GM18499 (cell line): ENCODE measurements around the gene IGFL2.
"Not testable (repeated sequence)": the region's sequence is repeated elsewhere in the genome, so short reads cannot be mapped to it uniquely, and the experiment has no call there.

Experiments used
- ATAC-seq: cut with Tn5 transposase; IDR thresholded peaks from one replicate; pipeline ENCODE4 v1.9.1; 2021; ENCODE audit warnings: moderate number of reproducible peaks; ENCODE audit not compliant: insufficient read depth, unreplicated experiment

The IGFL2 gene

GRCh38 chr19:46137915-46138473 lies 10.0 kb upstream of the IGFL2 start:
- no peak for ATAC-seq

GRCh38 chr19:46141421-46141820 lies 6.6 kb upstream of the IGFL2 start:
- ATAC-seq: no peak

GRCh38 chr19:46142294-46142693 lies 5.7 kb upstream of the IGFL2 start:
- ATAC-seq: no peak

GRCh38 chr19:46144756-46145155 lies 3.3 kb upstream of the IGFL2 start:
- no peak for ATAC-seq

- ATAC-seq: no peak
Measured at GRCh38 chr19:46147166-46147740, 785 bp upstream of the IGFL2 start.

- ATAC-seq: no peak
Measured at GRCh38 chr19:46150606-46151005, 2.6 kb downstream of the IGFL2 start.

- ATAC-seq: no peak
Measured at GRCh38 chr19:46155237-46155636, 7.2 kb downstream of the IGFL2 start.

- ATAC-seq: no peak
Measured at GRCh38 chr19:46159418-46160232, 11.6 kb downstream of the IGFL2 start.

- no peak for ATAC-seq
Measured at GRCh38 chr19:46160233-46160775, 12.3 kb downstream of the IGFL2 start.

GRCh38 chr19:46161642-46162257 lies 13.7 kb downstream of the IGFL2 start:
- ATAC-seq: not testable (repeated sequence)

GRCh38 chr19:46162731-46163130 lies 14.7 kb downstream of the IGFL2 start:
- no peak for ATAC-seq

GRCh38 chr19:46173886-46174480 lies 25.9 kb downstream of the IGFL2 start:
- ATAC-seq: no peak

GRCh38 chr19:46176116-46176860 lies 28.2 kb downstream of the IGFL2 start:
- no peak for ATAC-seq

GRCh38 chr19:46179076-46179759 lies 31.2 kb downstream of the IGFL2 start:
- ATAC-seq: no peak

- ATAC-seq: no peak
Measured at GRCh38 chr19:46180701-46181387, 32.8 kb downstream of the IGFL2 start.

GRCh38 chr19:46181388-46181779 lies 33.3 kb downstream of the IGFL2 start:
- ATAC-seq: no peak

GRCh38 chr19:46182476-46182875 lies 34.4 kb downstream of the IGFL2 start:
- no peak for ATAC-seq

- not testable (repeated sequence) for ATAC-seq
Measured at GRCh38 chr19:46184775-46185710, 37.0 kb downstream of the IGFL2 start.
